Breast epithelium (tissue), 3 donors: Measurements from ENCODE around the gene CDC14A.

Experiments used
- POLR2A ChIP-seq: fragments of 450-650 bp; IDR thresholded peaks from one replicate; pipeline ENCODE4 v1.6.1; 2016; ENCODE audit warnings: antibody characterized with exemption, mild to moderate bottlenecking, moderate library complexity
- POLR2AphosphoS5 ChIP-seq, 3 donors: sonication (generic); formaldehyde crosslinking; IDR thresholded peaks; one replicate each; pipeline ENCODE4 v1.6.1; 2017; ENCODE audit warnings: antibody characterized with exemption in 3 of 3
- TF ChIP-seq, protein P1 (sequence below), 3 donors: fragments of 450-650 bp; IDR thresholded peaks; one replicate each; pipeline ENCODE4 v1.5.1; 2016 to 2017; ENCODE audit warnings: antibody characterized with exemption in 3 of 3, mild to moderate bottlenecking in 3 of 3, moderate library complexity in 3 of 3

DNA sequence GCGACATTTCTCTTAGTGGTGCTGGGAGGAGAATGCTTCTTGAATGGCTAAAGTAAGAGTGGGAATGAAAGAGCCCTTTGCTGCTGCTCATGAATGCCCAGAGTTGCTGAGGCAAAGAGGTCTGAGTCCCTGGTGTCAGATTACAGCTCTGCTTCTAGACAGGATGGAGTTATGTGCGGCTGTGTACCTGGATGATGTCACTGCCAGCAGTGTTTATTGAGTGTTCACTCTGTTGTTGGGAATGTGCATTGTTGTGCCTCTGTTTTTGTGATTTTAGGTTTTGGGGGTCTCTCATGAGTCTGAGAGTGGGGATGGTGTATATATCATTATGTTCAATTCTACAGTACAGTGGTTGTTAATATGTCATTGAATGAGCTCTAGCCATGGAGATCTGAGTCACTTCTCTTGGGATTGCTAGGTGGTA, 2.7 kb downstream of the CDC14A start:
- TF ChIP-seq, protein P1, sequence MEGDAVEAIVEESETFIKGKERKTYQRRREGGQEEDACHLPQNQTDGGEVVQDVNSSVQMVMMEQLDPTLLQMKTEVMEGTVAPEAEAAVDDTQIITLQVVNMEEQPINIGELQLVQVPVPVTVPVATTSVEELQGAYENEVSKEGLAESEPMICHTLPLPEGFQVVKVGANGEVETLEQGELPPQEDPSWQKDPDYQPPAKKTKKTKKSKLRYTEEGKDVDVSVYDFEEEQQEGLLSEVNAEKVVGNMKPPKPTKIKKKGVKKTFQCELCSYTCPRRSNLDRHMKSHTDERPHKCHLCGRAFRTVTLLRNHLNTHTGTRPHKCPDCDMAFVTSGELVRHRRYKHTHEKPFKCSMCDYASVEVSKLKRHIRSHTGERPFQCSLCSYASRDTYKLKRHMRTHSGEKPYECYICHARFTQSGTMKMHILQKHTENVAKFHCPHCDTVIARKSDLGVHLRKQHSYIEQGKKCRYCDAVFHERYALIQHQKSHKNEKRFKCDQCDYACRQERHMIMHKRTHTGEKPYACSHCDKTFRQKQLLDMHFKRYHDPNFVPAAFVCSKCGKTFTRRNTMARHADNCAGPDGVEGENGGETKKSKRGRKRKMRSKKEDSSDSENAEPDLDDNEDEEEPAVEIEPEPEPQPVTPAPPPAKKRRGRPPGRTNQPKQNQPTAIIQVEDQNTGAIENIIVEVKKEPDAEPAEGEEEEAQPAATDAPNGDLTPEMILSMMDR (IDR thresholded peaks at IDR 0.05): no peak
- TF ChIP-seq POLR2AphosphoS5 (IDR thresholded peaks at IDR 0.05): peak in 1 of 3 donors; percentile 35
- no peak for TF ChIP-seq POLR2A
